Inflammatory macrophage (primary cell): ENCODE measurements around the gene AURKAIP1.
"Not testable (repeated sequence)": the region's sequence is repeated elsewhere in the genome, so short reads cannot be mapped to it uniquely, and the experiment has no call there.

Source experiments
- DNase-seq, 2 donors: peaks; one replicate each; pipeline ENCODE4 v3.0.0-alpha.2; 2020 to 2022

The AURKAIP1 gene

DNA sequence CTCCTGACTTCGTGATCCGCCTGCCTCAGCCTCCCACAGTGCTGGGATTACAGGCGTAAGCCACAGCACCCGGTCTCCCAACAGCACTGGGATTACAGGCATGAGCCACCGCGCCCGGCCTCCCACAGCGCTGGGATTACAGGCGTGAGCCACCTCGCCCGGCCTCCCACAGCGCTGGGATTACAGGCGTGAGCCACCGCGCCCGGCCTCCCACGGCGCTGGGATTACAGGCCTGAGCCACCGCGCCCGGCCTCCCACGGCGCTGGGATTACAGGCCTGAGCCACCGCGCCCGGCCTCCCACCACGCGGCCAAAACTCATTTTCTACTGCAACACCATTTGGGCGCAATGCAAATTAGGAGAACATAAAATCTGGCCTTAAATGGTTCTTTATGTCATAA, 10.3 kb upstream of the AURKAIP1 start:
- not testable (repeated sequence) for DNase-seq

DNA sequence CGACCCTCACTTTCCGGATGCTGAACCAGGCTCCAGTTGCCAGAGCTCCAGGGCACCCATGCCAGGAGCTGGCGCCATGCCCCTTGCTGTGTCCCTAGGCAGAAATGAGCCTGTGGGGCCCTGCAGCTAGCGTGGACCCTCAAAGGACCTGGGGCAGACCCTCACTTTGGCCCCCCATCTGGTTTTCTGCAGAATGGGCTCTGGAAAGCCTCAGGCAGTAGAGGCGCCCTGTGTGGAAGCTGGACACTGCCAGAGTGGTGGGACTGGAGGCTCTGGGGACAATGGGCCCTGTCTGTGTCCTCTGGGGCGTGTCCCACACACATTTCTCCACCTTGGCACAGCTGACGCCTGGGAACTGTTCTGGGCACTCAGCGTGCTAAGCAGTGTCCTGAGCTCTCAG, 6.3 kb upstream of the AURKAIP1 start:
- DNase-seq: no peak

DNA sequence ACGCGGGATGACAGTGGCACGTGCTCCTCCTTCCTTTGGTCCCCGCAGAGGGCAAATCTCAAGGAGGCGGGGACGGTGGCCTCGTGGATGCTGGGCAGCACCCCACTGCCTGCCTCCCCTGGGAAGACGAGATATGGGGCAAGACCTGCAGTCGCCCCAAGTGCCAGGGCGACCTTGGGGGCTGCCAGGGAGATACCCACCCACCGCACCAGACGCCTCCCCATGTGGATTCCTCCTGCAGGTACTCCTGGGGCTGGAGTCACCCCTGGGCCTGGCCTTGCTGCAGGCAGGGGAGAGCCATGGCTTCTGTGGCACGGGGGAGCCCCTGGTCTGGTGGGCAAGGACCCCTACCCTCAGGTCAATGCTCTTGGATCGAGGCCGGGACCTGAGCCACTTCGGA, 5.9 kb upstream of the AURKAIP1 start:
- DNase-seq: no peak

DNA sequence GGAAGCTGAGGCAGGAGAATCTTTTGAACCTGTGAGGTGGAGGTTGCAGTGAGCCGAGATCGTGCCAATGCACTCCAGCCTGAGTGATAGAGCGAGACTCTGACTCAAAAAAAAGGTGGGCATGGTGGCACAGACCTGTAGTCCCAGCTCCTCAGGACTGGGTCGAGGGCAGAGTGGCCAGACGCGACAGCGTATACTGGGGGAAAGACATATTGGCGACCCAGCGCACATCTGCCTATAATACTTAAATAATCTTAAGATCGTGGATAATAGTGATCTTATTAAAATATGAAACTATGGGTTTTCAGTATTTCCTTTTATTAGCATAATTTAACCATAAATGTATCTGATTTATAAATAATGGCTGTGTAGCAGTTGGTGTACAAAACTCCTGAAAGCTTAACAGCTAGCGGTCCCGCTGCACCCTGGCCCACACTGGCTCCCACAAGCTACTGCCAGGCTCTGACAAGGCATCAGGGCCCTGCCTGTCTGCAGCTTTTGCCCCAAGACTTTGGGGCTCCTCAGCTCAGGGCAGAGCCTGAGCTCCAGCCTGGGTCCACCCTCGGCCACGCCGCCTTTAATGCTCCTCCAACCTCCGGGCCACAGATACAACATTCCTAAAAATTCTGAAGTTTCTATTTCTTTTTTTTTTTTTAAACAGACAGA, 2.7 kb upstream of the AURKAIP1 start:
- DNase-seq: no peak

DNA sequence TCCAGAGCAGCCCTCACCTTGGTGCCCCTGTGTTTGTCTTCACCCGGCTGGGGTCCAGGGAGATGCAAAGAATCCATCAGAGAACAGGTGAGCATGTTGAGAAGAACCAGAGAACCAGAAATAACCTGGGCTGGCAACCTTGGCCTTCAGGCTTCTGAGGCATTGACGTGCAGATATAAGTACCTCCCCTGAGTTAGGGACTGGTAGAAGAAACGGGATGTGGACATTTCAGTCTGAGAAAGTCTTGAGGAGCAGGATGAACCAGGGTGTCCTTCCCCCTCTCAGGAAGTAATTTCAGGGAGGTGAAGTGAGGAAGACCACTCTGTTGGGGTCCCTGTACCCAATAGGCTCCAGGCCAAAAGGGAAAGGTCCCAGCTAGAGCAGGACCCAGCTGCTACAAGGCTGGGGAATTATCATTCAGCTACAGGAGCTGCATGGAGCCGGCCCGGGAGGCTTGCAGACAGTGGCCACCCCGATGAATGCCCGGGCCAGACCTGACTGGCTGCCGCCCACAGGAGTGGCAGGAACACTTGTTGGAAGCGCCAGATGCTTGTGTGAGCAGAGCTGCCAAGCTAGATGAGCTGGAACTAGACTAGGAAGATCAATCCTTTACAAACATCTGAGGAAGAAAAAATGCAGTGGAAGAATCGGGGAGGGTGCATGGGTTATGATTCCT, 1.7 kb upstream of the AURKAIP1 start:
- no peak for DNase-seq

DNA sequence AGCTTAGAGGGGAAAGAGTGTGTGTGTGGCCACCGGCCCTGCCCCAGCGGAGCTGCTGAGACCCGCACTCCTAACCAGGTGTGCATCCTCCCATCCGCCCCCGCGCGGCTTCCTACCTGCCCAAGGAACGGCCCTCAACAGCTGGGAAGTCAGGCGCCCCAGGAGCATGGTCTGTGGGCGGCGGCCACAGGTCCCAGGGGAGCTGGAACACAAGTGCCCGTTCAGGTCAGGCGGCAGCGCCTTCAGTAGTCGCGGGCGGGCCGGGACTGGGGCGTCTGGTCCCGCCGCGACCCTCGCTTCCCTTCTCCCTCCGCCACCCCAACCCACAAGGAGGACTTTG, 448 bp downstream of the AURKAIP1 start:
- DNase-seq: peak in 1 of 2 donors; percentile 7

DNA sequence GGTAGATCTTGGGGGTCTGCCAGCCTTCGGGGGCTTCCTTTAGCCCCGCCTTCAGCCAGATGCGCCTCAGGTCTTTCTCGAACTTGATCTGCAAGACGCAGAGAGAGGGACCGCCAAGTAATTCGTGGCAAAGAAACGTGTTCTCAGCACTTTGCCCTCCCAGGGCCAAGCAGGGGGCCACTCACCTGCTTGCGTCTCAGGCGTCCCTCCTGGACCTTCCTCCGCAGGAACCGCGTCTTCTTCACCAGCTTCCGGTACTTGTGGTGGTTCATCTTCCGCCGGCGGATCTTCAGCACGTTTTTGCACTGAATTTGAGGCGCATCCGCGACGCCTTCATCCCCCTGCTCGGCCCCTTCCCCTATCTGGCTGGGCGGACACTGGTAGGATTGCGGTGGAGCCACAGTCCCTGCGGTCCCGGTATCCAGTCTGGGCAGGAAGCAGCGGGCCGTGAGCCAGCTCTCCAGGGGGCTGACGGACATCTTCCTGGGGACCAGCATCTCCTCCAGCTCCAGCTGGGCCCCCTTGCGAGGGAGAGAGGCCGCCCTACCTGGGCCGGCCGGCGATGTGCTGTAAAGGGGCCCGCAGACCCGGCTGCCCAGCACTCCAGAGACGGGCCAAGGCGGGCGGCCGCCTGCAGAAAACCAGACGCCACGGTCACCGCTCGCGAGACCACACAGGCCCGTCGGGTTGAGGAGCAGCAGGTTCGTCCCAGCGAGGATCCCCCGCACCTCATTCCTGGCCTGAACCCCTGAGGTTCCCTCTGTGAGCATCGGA, 1.0 kb downstream of the AURKAIP1 start:
- no peak for DNase-seq

DNA sequence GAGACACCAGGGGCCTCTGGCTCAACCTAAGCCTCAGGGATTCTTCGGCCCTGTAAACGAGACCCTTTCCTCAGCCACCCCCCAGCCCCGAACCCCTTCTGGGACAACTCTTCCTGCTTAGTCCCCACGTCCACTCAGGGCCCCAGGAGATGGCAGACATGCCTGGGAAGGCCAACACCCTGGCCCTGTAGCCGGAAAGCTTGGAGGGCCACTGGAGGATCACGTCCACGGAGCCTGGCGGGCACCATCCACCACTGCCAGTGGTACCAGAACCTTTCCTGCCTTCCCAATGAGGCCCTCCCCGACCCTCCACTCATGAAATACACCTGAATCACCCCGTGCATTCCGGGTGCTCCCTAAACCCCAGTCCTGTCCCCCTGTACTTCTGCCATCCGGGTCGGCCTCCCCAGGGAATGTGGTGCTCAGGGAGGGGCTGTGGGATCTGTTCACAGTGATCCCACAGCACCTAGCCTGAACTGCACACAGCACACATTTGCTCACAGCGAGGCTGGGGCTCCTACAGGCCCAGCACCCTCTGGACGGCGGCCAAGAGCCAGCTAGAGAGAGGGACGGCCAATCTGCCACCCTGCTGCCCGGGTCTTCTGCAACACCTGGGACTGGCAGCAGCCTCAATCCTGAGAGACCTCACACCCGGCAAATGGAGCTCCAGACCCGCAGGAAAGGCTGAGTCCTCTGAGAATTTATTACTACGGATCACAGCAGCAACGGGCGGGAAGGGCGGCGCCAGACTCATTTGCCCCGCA, 1.8 kb downstream of the AURKAIP1 start:
- DNase-seq: no peak

DNA sequence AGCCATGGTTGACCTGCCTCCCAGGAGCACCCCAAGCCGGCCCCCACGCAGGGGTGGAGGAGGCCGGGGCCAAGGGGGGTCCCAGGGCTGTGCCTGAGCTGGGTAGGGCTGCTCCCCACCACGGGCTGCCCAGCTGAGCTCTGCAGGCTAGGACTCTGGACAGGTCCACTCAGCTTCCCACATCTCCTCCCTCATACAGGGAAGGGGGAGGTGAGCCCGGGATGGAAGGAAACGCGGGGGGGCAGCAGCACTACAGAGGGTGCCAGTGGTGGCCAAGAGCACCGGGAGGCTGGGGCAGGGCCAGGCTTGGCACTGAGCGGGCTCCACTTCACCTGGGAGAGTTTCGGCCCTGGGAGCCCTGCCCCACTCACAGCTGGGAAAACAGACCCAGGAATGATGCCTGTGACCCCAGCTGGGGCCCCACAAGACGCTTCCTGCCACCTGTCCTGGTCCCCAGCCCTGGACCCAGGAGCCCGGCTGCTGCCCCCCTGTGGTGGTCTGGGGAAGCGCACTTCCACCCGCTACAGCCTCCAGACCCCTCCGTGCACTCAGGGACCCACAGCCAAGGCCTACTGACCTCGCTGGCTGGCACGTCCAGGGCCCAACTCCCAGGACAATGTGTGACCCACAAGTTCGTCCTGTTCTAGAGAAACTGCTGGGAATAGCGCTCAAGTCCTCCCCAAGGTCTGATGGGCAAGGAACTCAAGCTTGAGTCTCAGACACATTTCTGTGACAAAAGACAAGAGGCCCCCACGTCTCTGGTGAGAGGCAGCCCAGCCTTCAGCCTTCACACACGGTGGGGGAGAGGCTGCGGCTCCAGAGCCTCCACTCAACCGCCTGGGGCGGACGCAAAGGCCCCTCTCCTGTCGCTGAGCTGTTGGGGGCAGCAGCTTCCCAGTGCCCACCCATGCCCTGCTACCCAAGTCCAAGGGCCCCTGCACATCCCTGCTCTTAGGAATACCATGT, 3.0 kb downstream of the AURKAIP1 start:
- peak; percentile 40 to 52 for DNase-seq

DNA sequence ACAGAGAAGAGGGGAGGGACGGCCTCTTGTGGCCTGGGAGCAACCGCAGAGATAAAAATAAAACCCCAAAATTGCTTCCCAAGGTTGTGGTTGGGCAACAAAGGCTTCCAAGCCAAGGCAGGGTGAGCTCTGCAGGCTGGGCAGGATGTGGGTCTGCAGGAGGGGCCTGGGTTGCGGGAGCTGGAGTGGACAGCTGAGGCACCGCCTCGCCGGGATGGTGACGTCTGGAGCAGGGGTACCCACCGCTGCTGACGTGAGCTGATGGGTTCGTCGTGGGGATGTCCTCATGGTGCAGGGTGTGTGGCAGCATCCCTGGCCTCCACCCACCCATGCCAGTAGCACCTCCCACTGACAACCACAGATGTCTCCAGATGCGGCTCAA, 3.7 kb downstream of the AURKAIP1 start:
- no peak for DNase-seq

DNA sequence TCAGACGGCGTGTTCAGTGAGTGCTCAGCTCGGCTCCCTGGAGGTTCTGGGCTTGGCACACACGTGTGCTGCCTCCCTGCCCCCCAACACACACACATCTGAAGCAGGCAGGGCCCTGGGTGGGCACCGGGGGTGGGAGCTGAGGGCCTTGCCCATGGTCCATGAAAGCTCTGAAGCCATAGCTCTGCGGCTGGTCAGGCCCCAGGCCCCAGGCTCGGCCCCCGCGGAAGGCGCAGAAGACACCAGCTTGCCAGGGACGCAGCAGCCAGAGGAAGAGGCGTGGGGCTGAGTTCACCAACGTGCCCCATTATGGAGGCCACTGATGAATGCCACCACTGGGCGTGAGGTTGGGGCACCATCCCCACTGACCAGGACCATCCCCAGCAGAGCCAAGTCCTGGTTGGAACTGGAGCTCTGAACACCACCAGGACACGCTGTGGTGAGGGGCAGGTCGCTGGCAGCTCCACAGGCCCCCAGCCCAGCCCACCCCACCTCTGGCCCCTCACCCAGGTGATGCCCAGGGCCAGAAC, 4.2 kb downstream of the AURKAIP1 start:
- DNase-seq: no peak

DNA sequence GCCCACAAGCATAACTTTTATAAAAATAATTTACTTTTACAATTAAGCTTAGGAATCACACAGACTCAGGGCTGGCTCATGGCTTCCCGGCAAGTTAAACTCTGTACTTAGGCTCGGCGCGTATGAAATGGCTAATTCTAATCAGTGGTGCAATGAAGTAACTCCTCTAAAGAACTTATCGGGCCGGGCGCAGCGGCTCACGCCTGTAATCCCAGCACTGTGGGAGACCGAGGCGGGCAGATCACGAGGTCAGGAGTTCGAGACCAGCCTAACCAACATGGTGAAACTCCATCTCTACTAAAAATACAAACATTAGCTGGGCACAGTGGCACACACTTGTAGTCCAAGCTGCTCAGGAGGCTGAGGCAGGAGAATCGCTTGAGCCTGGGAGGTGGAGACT, 4.9 kb downstream of the AURKAIP1 start:
- DNase-seq: not testable (repeated sequence)

DNA sequence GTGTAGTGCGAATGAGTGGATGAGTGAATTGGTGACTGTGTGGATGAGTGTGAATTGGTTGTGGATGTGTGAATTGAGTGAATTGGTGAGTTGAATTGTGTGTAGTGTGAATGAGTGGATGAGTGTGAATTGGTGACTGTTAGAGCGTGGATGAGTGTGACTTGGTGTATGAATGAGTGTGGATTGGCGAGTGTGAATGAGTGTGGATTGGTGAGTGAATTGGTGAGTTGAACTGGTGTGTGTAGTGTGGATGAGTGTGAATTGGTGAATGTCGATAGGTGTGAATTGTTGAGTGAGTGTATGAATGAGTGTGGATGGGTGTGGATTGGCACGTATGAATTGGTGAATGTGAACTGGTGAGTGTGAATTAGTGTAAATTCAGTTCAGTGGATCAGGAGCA, 7.7 kb downstream of the AURKAIP1 start:
- no peak for DNase-seq

DNA sequence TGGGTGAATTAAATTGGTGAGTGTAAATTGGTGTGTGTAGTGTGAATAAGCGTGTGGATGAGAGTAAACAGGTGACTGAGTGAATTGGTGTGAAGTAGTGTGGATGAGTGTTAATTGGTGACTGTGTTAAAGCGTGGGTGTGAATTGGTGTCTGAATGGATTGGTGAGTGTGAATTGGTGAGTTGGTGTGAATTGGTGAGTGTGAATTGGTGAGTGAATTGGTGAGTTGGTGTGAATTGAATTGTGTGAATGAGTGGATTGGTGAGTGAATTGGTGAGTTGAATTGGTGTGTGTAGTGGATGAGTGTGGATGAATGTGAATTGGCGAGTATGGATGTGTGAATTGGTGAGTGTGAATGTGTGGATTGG, 8.3 kb downstream of the AURKAIP1 start:
- no peak for DNase-seq

DNA sequence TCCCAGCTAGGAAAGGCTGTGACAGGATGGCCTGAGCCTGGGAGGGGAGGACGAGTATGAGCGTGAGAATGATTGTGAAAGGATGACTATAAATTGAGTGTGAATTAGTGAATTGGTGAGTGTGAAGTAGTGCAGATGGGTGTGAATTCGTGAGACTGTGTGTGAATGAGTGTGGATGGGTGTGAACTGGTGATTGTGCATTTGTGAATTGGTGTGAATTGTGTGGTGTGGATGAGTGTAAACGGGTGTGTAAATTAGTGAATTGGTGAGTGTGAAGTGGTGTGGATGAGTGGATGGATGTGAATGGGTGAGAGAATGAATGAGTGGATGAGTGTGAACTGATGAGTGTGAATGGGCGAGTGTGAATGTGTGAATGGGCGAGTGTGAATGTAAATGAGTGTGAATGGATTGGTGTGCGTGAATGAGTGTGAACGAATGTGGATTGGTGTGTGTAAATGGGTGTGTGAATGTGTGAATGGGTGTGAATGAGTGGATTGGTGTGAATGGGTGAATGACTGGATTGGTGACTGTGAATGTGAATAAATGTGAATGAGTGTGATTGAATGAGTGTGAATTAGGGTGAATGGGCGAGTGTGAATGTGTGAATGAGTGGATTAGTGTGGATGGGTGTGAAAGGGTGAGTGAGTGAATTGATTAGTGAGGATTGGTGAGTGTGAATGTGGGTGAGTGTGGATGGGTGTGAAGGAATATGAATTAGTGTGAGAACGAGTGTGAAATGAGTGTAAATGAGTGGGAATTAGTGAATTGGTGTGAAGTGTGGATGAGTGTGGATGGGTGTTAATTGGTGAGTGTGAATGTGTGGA, 8.9 kb downstream of the AURKAIP1 start:
- DNase-seq: no peak

DNA sequence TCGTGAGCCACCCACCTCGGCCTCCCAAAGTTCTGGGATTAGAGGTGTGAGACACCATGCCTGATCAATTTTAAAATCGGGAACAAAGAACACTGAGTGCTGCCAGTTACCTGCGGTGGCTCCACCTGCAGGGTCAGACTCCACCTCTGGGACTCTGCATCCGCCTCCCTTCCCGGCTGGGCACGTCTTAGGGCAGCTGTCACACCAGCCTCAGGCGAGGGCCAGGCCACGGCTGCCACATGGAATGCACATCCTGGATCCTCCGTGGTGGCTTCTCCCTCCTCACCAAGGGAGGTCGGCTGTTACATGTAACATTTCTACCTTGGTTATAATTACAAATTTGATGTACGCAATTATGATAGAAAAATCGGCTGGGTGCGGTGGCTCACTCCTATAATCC, 10.7 kb downstream of the AURKAIP1 start:
- no peak for DNase-seq

DNA sequence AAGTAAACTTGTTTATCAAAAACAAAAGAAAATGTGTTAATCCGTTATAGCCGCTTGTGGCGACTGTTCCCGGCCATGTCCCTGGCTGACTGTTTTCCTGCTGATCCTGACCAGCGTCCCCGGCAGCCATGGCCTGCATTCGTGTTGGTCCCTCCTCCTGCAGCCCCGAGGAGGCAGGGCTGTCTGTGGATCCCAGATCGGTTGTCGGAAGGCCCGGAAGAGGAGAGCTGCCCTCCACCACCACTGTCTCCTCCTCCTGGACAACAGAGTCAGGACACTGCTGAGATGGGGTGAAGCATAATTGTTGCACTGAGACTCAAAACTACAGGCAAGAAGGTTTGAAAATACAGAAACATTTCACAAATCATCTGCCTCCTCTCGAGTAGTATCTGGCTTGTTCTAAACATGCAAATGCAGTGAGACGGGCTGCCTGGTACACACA, 13.0 kb downstream of the AURKAIP1 start:
- no peak for DNase-seq

DNA sequence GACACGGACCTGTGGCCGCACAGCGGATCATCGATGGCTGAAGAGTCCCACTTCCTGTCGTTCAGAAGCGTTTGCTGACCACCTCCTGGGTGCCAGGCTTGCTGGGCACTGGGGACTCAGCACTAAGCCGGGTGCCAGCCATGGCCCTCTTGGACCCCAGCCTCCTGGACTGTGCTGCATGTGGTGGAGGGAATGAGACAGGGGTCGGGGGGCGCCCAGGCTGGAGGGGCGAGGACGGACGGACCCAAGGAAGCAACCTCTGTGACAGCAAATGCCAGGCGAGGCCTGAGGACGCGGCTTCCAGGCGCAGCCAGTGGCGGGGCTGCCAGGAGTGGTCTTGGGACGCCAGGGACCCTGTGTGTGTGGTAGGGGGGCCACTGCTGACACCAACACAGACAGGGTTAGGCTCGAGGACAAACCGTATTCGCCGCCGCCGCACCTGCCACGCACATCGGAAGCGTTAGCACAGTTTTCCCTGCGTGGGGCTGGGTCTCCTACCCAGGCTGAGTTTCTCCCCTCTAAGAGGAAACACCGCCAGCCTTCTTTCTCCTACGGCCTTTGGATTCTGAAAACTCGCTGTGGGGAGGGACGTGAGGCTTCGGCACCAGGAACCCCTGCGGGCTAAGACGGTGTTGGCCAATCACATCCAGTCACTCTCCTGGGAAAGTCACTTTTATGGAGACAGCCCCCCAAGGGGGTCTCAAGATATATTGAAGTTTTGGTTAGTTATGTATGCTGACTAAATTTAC, 13.6 kb downstream of the AURKAIP1 start:
- DNase-seq: no peak

DNA sequence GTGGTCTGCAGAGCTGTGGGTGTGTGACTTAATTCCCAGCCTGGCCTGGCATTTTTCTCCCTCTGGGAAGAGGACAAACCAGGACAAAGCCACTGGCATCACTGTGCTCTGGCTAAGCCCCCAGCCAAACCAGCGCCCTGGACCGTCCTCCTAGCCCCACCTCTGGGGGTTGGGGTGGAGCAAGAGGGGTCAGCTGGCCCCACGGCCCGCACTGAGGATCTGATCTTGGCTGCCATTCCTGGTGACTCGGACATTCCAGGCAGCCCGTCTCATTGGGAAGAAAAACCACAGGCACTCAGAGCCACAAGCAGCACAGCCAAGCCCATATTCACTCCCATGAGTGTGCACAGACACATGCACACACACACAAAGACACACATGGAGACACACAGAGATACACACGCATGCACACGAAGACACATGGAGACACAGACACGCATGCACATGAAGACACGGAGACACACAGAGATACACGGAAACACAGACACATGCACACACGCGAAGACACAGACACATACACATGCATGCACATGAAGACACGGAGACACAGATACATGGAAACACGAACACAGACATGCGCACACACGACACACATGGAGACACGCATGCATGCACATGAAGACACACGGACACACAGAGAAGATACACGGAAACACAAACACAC, 14.4 kb downstream of the AURKAIP1 start:
- no peak for DNase-seq
